DLD1 (cell line): ENCODE measurements around the gene ZAR1.

ENCODE experiments used
- in situ Hi-C: cut with HindIII; loops from 2 replicates; pipeline ENCODE4 v1.10.0; 2017; ENCODE audit warnings: low sequenced_read_pairs

ZAR1 gene

DNA sequence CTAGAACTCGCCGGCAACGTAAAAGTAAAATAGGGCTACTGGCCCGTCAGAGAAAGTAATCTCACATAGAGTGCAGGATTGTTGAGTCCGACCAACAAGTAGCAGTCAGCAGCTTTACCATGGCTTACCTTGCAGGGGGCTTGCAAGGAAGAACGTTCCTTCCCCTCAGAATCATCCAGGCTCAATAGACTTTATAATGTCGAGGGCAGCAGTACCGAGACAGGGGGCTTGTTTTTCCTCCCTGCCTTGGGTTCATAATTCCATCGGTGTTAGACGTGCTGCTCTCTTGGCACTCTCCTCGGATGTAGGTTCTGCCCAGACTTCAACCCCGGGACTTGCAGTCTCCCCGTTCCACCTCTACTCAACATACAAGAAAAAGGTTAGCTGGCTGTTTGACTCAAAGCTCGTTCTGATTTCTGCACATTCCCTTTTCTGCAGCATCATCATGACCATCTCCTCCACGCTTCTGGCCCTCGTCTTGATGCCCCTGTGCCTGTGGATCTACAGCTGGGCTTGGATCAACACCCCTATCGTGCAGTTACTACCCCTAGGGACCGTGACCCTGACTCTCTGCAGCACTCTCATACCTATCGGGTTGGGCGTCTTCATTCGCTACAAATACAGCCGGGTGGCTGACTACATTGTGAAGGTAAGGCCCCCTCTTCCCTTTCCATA lies 5.4 kb upstream of the ZAR1 start:
- in situ Hi-C loops, result no loop called here

DNA sequence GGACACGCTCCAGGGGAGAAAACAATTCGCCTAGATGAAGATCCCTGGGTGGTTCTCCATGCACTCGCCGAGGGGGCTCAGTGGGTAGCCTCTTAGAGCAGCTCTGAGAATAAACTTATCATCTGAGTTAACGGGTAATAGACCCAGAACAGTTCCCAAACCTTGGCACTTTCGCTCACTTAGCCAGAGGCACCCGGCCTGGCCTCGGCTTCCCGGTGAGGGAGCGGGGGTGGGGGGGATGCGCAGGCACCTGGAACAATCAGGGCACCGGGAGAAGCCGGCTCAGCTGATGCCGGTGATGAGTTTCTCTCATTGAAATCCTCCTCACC lies 405 bp upstream of the ZAR1 start:
- in situ Hi-C loops, result no loop called here

DNA sequence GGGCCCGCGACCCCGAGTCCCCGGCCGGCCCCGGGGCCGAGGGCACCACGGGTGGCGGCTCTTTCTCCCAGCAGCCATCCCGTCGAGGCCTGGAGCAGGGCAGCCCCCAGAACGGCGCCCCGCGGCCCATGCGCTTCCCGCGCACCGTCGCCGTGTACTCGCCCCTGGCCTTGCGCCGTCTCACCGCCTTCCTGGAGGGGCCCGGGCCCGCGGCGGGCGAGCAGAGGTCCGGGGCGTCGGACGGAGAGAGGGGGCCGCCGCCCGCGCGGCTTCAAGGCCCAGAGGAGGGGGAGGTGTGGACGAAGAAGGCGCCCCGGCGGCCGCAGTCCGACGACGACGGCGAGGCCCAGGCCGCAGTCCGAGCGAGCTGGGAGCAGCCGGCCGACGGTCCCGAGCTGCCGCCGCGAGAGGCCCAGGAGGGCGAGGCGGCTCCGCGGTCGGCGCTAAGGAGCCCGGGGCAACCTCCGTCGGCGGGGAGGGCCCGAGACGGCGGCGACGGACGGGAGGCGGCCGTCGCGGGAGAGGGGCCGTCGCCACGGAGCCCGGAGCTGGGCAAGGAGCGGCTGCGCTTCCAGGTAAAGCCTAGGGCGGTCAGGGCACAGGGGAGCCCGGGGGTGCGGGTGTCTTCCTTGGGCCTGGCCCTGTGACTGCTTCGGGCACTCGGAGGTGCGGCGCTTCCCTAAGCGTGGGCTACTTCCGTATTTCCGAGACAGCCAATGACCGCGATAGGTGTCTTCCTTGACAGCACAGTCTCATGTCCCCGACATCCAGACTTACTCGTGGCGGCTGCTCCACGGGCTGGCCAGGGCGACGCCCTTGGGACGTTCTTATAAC lies 845 bp downstream of the ZAR1 start:
- in situ Hi-C loops, result no loop called here

DNA sequence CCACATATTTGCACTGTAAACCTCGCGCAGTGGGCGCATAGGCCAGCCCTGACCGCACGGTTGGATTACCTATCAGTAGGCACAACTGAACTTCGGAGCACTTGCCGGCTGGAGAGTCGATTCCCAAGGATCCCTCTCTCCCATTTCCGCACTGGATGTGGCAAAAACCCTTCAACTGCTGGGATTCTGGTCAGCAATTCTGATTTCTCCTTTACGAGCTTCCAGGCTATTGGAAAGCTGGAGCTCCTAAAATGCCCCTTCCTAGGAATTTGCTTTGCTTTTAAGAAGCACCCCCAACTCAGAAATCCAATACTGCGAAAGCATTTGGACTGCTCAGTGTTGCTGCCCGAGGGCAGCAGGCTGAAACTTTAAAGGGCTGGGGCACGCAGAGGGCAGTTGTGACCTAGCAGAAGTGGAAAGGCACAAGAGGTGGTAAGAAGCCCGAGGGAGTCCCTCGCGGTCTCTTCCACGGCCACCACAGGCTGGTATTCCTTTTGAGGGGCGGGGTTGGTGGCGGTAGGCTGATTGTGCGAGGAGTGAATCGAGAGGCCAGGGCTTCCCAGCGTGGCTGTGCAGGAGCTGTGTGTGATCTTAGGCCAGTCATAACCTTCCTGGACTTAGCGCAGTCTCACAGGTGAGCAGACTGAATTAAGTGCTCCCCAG lies 1.6 kb downstream of the ZAR1 start:
- in situ Hi-C loops, result no loop called here

DNA sequence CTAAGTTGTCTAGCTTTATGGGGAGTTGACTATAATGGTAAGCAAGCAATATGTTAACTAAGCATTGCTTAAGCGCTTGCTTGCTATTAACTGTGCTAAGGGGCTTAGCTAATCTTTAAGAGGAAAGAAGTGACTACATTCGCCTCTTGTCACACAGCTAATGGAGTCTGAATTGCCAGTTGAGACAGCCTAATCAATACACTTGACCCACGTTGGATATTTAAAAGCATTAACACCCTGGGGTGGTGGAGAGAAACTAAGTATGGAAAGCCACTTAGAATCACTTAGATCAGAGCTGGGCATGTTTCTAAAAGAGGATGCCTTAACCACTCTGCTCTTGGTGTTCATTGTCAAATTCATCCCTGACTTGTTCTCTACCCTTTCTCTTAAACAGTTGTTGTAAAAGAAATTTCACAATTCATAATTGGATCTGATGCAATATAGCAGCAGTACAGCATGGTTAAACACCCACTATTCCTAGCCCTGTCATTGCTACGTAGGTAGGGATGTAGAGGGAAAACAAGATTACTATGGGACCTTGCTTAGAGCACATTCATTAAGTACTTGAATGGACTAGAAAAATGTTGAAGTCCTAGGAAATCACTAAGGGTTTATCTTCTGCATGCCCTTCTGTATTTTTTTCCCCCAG lies 3.5 kb downstream of the ZAR1 start:
- in situ Hi-C loops, result no loop called here

DNA sequence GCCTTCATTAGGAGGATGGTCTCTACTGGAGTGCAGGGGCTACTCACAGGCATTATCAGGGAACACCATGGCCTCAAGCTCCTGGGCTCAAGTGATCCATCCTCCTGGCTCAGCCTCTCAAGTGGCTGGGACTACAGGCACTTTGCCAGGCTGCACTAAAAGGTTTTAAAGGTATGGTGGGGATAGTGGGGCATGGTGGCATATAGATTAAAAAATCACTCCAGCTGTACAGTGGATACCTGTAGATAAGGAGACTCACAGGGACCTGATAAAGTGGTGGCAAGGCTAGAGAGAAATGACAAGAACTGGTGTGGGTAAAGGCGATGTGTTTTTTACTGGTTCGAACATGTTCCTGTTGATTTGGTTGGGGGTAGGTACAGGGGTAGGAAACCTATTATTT lies 5.9 kb downstream of the ZAR1 start:
- in situ Hi-C loops, result no loop called here

- in situ Hi-C loops, result no loop called here
These were observed 8.8 kb downstream of the ZAR1 start for GRCh38 chr4:48498895-48499294.

GRCh38 chr4:48499551-48500066 lies 9.6 kb downstream of the ZAR1 start:
- in situ Hi-C loops, result no loop called here

DNA sequence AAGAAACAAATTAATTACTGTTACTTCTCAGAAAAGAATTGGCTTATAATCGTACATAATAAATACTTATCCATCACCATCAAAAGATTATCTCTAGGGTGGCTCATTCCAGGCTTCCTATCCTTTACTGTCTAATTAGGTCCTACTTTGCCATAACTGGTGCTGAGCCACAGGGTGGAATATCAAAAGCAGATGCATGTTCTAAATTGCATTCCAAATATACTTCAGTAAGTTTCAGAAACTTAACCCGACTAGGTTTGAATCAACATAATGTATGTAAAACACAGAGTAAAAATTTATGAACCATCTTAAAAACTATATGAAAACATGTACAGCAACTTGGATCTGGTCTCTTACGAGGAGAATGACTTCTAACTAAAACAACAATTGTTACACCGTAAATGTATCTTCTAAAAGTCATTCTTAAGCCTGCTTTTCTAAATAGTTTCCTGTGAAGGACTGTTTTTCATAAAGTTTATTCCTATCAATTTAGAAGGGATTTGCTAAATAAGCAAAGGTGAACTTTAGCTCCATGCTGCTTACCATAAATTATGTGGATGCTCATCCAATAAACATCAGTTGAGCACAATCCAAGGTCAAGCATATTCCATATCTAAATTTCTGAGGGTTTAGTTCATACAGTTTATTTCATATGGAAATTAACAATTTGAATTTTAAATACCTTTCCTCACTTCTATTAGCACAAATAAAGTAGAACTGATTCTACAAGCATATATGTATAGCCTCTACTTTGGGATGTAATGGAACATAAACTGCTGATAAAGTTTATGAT lies 13.4 kb downstream of the ZAR1 start:
- in situ Hi-C loops, result no loop called here

DNA sequence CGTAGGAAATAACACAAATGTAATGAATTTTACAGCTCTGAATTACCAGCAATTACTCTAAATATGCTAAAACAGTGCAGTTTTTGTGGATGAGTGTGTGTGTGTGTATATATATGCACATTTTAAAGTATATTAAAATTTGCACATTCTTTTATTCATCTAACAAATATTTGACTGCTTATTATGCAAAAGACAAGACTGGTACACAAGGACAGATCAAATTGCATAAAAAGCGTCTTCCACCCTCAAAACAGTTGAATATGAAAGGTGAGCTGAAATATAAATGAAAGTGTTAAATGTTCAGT lies 13.9 kb downstream of the ZAR1 start:
- in situ Hi-C loops, result no loop called here

- in situ Hi-C loops, result no loop called here
These were observed 14.3 kb downstream of the ZAR1 start for GRCh38 chr4:48504352-48504751.

DNA sequence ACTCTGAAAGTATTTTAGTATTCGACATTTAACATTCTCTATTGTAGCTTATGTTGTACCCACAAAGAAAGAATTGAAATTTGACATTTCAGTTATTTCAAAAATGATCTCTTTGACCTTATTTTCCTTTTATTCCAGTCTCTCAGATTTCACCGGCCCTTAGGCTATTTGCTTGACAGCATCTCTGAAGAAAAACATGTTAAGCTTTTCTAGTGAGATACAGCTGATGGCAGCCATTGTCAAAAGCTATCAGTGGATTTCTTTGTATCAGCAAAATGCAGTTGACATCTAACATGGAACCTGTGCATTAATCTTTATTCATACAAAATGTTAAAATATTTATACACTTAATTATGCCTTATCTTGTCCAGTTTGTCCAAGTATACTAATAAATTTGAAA lies 16.7 kb downstream of the ZAR1 start:
- in situ Hi-C loops, result no loop called here

GRCh38 chr4:48509543-48509942 lies 19.5 kb downstream of the ZAR1 start:
- in situ Hi-C loops, result no loop called here

- in situ Hi-C loops, result no loop called here
These were observed 28.1 kb downstream of the ZAR1 start for GRCh38 chr4:48518143-48518542.

DNA sequence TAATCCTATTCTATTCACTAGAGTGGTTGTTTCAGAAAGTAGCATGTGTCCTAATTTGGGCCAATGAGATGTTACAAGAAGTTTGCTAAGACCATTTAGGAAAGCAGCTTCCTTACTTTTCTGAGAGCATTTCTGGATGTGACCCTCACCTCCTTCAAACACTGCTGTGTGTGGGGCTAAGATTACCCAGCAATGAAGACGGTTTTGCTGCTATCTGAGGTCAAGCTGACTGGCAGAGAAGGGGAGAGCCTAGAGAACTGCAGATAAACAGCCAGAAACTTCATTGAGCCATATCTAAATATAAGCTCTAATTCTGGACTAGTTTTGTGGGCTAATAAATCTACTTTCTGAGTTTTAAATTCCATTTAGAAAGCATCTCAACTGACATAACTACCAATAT lies 36.4 kb downstream of the ZAR1 start:
- in situ Hi-C loops, result no loop called here

DNA sequence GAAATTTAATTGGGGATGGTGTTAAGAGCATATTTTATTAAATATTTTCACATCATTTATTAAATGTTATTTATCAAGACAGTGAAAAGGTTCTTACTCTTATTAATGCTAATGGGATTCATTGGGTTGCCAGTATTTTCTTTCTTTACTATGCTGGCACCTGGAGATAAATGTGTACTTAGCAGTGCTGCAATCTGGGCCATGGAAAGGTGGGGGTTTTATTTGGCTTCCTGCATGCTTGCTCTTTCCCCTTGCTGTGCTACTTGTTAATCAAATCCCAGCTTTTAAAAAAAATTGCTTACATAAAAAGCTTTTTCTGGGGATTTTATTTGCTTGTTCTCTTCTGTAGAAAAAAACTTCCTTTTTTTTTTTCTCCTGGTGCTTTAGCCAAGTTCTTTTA lies 48.3 kb downstream of the ZAR1 start:
- in situ Hi-C loops, result no loop called here

- in situ Hi-C loops, result no loop called here
These were observed 49.5 kb downstream of the ZAR1 start for GRCh38 chr4:48539597-48539996.

- in situ Hi-C loops, result no loop called here
These were observed 52.8 kb downstream of the ZAR1 start for GRCh38 chr4:48542888-48543287.

GRCh38 chr4:48543796-48544195 lies 53.7 kb downstream of the ZAR1 start:
- in situ Hi-C loops, result no loop called here
